Measurements from ENCODE around the gene SCEL. TPM values are rescaled to one million over a fixed set of nuclear protein-coding genes. Genes with fewer than 3 reads are reported as not detected.
"Not testable (repeated sequence)": the region's sequence is repeated elsewhere in the genome, so short reads cannot be mapped to it uniquely, and the experiment has no call there.

The SCEL gene
- total and polyA plus RNA-seq, 7 donors: 0.04 TPM; not detected in 5

DNA sequence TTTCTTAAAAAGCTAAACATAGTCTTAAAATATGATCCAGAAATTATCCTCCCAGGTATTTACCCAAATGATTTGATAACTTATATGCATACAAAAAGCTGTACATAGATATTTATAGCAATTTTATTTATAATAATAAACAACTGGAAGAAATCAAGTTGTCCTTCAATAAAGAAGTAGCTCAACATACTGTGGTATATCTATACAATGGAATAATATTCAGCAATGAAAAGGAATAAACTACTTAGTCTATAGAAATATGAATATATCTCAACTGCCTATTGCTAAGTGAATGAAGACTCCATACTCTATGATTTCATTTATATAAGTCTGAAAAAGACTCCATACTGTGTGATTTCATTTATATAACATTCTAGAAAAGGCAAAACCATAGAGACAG lies 114.9 kb downstream of the SCEL start:
- H3K27me3 ChIP-seq (ENCODE audit: insufficient read depth in 3 of 3, low read length in 2 of 3): peaks cover 0 to 2% (median 0%) of the 10 kb centered on the region in 3 donors
- TF ChIP-seq, protein P1, sequence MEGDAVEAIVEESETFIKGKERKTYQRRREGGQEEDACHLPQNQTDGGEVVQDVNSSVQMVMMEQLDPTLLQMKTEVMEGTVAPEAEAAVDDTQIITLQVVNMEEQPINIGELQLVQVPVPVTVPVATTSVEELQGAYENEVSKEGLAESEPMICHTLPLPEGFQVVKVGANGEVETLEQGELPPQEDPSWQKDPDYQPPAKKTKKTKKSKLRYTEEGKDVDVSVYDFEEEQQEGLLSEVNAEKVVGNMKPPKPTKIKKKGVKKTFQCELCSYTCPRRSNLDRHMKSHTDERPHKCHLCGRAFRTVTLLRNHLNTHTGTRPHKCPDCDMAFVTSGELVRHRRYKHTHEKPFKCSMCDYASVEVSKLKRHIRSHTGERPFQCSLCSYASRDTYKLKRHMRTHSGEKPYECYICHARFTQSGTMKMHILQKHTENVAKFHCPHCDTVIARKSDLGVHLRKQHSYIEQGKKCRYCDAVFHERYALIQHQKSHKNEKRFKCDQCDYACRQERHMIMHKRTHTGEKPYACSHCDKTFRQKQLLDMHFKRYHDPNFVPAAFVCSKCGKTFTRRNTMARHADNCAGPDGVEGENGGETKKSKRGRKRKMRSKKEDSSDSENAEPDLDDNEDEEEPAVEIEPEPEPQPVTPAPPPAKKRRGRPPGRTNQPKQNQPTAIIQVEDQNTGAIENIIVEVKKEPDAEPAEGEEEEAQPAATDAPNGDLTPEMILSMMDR (IDR thresholded peaks at IDR 0.05): no peak
- no peak overlapping the region for H3K4me3 ChIP-seq
- no peak for DNase-seq
- H3K36me3 ChIP-seq (ENCODE audit: insufficient read depth in 1 of 2, low read depth in 1 of 2): no peaks in the 10 kb centered on the region
- H3K9me3 ChIP-seq: no peaks in the 10 kb centered on the region
- no peak overlapping the region for H3K27ac ChIP-seq
- no peak for ATAC-seq
- H3K4me1 ChIP-seq: no peaks in the 10 kb centered on the region
- intact Hi-C loops (cut with DNase I): no loop called here

DNA sequence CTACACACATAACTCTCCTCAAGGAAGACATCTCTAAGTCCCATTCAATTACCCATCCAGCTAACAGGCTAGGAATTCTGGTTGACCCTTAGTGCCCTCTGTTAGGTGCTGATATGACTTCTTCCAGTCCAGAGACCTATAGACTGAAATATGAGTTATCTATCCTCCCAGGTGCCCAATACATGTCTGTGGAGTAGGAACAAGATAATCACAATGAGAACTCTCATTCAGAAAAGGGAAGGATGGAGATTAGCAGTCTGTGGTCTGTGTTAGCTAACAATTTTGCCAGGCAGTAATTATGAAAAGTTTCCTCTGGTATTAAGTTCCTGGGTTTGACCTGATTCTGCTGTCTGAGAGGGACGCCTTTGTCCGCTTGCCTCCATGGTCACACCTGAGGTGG lies 117.8 kb downstream of the SCEL start:
- ATAC-seq: no peak
- H3K36me3 ChIP-seq (ENCODE audit: insufficient read depth in 1 of 2, low read depth in 1 of 2): no peaks in the 10 kb centered on the region
- TF ChIP-seq, protein P1 (IDR thresholded peaks at IDR 0.05): no peak
- intact Hi-C loops (cut with DNase I): no loop called here
- no peak for DNase-seq
- peaks cover 0 to 2% (median 0%) of the 10 kb centered on the region in 3 donors for H3K27me3 ChIP-seq (ENCODE audit: insufficient read depth in 3 of 3, low read length in 2 of 3)
- H3K4me3 ChIP-seq: no peak overlapping the region
- H3K4me1 ChIP-seq: no peaks in the 10 kb centered on the region
- no peaks in the 10 kb centered on the region for H3K9me3 ChIP-seq
- H3K27ac ChIP-seq: no peak overlapping the region
- 89 to 92% (median 90%) methylated on average over 2 of the region's 2 CpGs for WGBS, 3 donors

DNA sequence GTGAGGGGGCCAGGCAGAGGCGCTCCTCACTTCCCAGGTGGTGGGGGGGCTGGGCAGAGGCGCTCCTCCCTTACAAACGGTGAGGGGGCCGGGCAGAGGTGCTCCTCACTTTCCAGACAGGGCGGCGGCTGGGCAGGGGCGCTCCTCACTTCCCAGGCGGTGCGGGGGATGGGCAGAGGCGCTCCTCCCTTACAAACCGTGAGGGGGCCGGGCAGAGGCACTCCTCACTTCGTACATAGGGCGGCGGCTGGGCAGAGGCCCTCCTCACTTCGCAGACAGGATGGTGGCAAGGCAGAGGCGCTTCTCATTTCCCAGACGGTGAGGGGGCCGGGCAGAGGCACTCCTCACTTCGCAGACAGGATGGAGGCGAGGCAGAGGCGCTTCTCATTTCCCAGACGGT lies 124.5 kb downstream of the SCEL start:
- H3K4me3 ChIP-seq; H3K27ac ChIP-seq; intact Hi-C loops (cut with DNase I); H3K9me3 ChIP-seq; H3K36me3 ChIP-seq (ENCODE audit: insufficient read depth in 1 of 2, low read depth in 1 of 2); H3K4me1 ChIP-seq; ATAC-seq; DNase-seq; H3K27me3 ChIP-seq (ENCODE audit: insufficient read depth in 3 of 3, low read length in 2 of 3): not testable (repeated sequence)
- 88 to 92% (median 92%) methylated on average over 18 to 23 of the region's 23 CpGs for WGBS, 3 donors

DNA sequence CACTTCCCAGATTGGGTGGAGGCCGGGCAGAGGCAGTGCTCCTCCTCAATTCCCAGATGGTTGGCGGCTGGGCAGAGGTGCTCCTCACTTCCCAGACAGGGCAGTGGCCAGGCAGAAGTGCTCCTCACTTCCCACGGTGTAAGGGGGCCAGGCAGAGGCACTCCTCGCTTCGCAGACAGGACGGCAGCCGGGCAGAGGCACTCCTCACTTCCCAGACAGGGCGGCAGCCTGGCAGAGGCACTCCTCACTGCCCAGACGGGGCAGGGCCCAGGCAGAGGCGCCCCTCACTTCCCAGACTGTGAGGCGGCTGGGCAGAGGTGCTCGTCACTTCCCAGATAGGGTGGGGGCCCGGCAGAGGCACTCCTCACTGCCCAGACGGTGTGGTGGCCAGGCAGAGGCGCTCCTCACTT lies 125.3 kb downstream of the SCEL start:
- WGBS, 3 donors: 83 to 92% (median 83%) methylated on average over 12 to 15 of the region's 15 CpGs
- H3K4me3 ChIP-seq: no peak overlapping the region
- intact Hi-C loops (cut with DNase I): no loop called here
- no peak for ATAC-seq
- TF ChIP-seq, protein P1 (IDR thresholded peaks at IDR 0.05): no peak
- no peaks in the 10 kb centered on the region for H3K9me3 ChIP-seq
- DNase-seq: peak in 1 of 2 donors; percentile 44
- no peaks in the 10 kb centered on the region for H3K27me3 ChIP-seq (ENCODE audit: insufficient read depth in 3 of 3, low read length in 2 of 3)
- no peaks in the 10 kb centered on the region for H3K36me3 ChIP-seq (ENCODE audit: insufficient read depth in 1 of 2, low read depth in 1 of 2)
- H3K27ac ChIP-seq: no peak overlapping the region
- H3K4me1 ChIP-seq: no peaks in the 10 kb centered on the region

DNA sequence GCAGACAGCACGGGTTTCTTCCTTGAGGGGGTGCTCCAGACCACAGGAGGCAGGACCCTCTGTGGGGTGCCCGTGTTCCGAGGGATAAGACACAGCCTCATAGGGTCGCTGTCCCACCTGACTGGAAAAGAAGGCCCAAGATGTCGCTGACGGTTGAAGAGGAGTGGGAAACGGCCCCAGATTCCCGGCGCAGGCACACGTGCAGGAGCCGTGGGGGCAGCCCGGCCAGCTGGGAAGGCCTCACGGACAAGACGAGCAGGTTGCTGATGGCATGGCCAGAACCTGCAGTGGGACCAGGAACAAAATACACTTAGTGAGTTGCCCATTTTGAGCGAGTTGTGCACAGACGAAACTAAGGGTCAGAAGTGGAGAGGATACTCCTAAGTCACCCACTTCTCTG lies 126.8 kb downstream of the SCEL start:
- H3K4me1 ChIP-seq; H3K9me3 ChIP-seq; intact Hi-C loops (cut with DNase I); H3K36me3 ChIP-seq (ENCODE audit: insufficient read depth in 1 of 2, low read depth in 1 of 2); H3K27ac ChIP-seq; ATAC-seq; H3K27me3 ChIP-seq (ENCODE audit: insufficient read depth in 3 of 3, low read length in 2 of 3); H3K4me3 ChIP-seq; DNase-seq: not testable (repeated sequence)
- 90 to 94% (median 93%) methylated on average over 16 of the region's 16 CpGs for WGBS, 3 donors

DNA sequence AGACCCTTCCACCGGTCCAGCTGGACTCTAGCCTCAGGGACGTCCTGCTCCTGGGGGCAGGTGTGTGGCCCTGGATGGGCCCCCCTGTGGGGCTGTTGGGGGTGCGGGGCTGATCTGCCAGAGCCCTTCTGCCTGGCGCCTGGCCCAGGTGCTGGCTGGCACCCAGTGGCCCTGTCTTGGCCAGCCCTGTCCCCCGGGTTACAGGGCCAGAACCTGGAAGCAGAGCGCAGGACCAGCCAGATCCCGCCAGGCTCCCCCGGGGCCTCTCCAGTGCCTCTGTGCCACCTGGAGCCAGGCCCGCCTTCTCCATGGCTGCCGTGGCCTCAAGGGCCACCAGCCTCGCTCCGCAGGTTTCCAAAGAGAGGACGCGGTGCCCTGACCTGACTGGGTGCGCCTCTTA lies 127.3 kb downstream of the SCEL start:
- intact Hi-C loops (cut with DNase I): not testable (repeated sequence)

More for the DNA sequence above, 127.3 kb downstream of the SCEL start:
- not testable (repeated sequence) for H3K27ac ChIP-seq; H3K27me3 ChIP-seq (ENCODE audit: insufficient read depth in 3 of 3, low read length in 2 of 3); ATAC-seq; H3K9me3 ChIP-seq; H3K4me3 ChIP-seq; DNase-seq; H3K36me3 ChIP-seq (ENCODE audit: insufficient read depth in 1 of 2, low read depth in 1 of 2); H3K4me1 ChIP-seq
- 86 to 92% (median 90%) methylated on average over 8 to 14 of the region's 15 CpGs for WGBS, 3 donors
